ENCODE data around the gene CENPX.

The CENPX gene

DNA sequence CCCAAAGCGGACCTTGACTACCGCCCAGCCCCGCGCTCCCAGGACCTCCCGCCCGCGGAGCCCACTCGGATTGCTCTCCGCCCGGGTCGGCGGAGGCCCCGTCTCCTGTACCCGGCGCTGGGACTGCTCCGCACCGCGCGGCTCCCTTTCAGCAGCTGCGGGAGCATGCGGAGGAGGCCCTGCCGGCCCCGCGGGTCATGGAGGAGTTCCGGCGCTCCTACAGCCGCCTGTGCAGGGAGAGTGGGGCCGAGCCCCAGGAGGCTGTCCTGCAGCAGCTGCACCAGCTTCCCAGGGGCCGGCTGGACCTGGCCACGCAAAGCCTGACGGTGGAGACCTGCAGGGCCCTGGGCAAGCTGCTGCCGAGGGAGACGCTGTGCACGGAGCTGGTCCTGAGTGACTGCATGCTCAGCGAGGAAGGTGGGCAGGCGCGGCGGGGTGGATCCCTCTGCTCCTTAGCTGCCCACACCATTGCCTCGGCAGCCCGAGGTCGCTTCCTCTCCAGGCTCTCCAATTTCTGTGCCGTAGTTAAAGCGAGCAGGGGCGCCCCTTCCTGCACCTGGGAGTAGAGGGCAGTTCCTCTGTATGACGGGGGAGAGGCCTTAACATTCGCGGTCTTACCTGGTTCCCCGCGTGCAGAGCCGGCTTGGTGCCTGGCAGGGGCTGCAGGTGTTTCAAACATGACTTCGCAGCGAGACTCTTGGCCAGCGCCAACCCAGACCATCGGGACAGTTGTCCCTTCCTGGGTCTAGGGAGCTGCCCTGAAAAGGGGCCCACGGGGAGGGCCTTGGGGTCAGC lies 966 bp upstream of the CENPX start:
- no peak for DNase-seq (ENCODE audit: low read depth)

DNA sequence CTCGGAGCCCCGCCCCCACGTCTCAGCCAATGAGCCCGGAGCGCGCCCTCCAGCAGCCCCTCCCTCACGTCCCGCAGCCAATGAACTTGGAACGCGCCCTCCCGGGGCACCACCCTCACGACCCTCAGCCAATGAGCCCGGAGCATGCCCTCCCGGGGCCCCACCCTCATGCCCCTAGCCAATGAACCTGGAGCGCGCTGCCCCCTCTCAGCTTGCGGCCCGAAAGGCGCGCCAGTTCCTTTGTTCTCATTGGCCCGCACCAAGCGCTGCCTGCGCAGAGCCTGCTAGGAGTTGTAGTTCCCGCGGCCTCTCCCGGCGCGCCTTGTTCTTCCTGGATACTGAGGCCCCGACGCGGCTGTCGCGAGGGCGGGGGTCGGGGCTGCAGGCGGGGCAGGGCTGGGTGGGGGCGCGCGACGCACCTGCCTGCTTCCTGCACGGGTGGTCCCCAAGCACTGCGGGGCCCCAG lies 336 bp upstream of the CENPX start, which contains the start of gene LRRC45:
Gene LRRC45, plus strand, starts transcription at position 325 of the 466 bp plus-strand sequence. CDS start 339 bp downstream, outside the sequence.
- peak; percentile 99 for DNase-seq (ENCODE audit: low read depth)

GRCh38 chr17:82021900-82022309 lies 773 bp downstream of the CENPX start:
- no peak for DNase-seq (ENCODE audit: low read depth)

DNA sequence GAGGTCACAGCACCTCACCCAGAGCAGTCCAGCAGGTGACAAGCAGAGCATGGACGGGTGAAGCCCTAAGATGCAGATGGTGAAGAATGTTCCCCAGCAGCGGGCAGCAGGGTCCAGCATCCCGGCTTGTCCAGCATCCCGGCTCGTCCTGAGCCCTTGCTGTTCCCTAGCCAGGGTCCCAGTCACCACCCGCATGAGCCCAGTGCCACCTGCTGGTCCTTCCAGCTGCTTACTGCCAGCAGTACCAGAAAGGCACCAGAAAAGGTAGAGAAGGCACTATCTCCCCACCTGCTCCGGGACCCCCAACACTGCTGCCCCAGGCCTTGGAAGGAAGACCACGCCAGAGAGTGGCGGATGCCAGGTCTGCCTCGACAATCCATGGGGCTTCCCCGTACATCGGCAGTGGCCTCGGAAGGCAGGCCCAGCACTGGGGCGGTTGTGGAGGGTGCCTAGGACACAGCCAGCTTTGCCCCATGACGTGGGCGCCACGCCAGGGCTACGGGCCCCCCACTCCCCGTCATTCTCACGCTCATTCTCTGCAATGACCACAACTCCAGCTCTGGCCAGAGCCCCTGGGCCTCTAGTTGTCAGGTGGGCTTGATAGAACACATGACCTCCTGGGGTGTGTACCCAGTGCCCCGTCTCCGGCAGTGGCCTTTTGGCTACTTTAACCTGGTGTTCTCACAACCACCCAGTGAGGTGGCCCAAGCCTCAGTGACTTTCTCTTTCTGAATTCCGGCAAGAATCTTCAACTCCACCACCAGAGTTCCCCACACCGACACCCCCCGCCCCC lies 1.4 kb downstream of the CENPX start:
- peak; percentile 45 for DNase-seq (ENCODE audit: low read depth)

DNA sequence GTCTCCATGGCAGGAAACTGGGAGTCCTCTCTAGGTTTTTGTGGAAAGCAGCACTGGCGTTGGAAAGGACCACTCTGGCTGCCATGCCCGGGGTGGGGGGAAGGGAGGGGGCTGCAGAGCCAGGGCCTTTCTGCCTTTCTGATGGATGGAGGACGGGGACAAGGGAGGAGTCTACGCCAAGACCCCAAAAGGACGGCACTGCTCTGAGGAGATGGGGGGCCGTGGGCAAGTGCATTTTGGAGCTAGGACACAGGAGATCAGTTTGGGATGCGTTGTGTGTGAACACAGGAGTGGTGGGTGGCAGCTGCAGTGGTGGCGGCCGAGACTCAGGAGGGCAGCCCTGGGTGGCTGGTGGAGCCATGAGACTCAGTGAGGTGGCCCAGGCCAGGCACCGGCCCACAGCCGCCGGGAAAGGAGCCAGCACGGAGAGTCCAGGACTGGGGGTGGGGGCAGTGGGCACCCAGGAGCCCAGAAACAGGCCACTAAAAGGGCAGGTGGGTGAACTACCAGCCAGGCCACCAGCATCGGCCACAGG lies 2.0 kb downstream of the CENPX start:
- DNase-seq (ENCODE audit: low read depth), result no peak

DNA sequence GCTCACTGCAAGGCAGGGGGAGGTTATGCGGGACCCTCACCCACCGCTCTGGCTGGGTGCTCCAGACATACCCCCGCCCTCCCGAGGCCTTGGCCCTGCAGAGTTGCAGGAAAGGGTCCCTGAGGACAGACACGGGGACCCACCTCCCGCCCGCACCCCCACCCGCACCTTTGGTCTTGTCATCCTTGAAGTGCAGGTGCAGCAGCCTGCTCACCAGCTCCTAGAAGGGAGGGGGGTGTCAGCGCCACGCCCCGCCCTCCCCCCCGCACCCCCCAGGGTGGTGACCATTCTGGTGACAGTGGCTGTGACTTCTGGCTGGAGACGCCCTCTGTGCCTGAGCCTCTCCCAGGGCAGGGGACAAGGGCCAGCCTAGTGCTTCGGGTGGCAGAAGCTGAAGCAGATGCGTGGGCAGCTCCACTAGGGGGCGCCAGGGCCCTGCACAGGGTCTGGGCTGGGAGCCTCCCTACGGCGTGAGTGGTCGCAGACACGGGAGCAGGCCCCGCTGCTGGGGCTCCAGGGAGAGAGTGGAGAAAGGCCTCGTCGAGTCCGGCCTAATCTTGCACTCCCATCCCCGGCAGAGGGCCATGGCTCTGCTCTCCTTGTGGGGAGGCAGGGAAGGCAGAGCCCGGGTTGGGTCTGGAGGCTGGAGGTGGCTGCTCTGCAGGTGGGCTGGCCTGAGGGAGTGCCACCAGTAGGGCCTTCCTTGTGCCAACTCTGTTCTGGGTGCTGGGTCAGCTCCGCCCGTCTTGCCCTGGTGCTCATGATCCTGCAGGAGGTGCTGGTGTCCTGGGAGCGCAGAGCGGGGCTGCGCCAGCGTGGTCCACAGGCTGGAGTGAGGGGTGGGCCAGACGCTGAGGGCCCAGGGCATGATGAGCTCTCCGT lies 2.7 kb downstream of the CENPX start:
- peak; percentile 42 for DNase-seq (ENCODE audit: low read depth)

- no peak for DNase-seq (ENCODE audit: low read depth)
Measured at GRCh38 chr17:82018989-82019689, 3.5 kb downstream of the CENPX start.

GRCh38 chr17:82018152-82018988 lies 4.3 kb downstream of the CENPX start:
- DNase-seq (ENCODE audit: low read depth), result no peak

DNA sequence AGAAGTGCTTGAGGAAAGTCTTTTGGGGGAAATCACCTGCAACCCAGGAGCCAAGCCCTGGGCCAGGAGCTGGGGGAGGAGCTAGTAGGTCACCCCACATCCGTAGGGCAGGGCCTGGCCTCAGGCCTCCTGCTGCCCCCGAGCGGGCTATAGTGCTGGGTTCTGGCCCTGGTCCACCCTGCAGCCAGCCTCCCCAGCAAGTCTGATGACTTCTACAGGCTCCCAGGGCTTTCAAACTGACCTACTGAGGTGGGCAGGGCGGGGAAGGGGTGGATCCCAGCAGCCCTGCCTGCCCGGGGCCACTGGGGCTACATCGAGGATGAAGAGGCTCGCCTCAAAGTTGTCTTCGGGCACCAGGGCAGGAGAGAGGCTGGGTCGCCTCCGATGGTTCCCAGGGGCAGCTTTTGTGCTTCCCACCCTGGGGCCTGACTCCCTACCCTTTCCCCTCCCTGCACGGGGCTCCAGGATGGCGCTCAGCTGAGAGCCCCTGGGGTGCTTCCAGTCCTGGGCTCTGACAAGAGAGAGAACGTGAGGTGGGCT lies 5.0 kb downstream of the CENPX start:
- no peak for DNase-seq (ENCODE audit: low read depth)

DNA sequence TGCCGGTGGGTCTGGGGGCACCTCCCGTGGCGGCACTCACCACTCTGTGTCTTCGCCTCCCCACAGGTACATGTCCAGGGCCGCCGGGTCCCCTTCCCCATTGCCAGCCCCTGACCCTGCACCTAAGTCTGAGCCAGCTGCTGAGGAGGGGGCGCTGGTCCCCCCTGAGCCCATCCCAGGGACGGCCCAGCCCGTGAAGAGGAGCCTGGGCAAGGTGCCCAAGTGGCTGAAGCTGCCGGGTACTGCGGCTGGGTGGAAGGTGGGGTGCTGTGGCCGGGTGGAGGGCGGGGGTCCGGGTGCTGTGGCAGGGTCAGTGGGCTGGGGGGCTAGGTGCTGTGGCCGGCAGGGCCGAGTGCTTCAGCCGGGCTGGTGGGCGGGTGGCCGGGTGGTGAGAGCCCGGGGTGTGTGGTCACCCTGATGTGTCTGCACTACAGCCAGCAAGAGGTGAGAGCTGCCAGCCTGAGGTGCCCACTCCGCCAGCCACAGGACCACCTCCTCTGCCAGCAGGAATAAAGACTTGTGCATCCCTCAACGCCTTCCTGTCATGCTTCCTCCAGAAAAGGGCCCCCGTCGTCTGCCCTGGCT lies 5.7 kb downstream of the CENPX start:
- DNase-seq (ENCODE audit: low read depth), result no peak

DNA sequence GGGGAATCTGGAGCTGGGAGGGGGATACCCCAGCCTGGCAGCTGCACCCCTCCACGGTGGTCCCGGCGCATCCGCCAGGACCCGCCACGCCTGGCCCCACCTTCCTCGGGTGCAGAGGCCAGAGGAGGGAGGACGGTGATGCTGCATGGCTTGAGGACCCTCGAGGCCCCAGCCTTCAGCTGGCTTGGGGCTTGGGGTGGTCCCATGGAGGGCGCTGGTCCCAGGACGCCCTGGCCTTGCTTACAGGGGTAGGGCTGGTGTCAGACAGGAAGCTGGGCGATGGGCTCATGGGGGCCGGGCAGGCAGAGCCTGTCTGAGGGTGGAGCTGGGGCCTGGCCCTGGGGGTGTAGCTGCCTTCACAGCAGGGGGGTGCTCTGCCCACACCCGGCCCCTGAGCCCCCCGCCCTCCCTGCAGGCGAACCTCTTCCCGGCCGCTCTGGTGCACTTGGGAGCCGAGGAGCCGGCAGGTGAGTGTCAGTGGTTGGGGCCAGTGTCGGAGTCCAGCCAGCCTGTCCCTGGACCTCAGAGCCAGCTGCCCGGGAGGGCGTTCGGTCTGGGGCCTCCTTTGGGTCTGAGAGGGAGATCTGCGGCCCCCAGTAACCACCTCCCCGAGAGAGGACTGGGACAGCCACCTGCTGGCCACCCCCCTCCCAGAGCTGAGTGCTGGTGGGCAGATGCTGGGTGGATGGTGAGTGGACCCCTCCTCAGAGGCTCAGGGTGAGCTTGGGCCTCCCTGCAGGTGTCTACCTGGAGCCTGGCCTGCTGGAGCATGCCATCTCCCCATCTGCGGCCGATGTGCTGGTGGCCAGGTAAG lies 6.4 kb downstream of the CENPX start:
- no peak for DNase-seq (ENCODE audit: low read depth)

- DNase-seq (ENCODE audit: low read depth), result no peak
Measured at GRCh38 chr17:82015311-82015971, 7.2 kb downstream of the CENPX start.

GRCh38 chr17:82014971-82015310 lies 7.7 kb downstream of the CENPX start:
- no peak for DNase-seq (ENCODE audit: low read depth)

DNA sequence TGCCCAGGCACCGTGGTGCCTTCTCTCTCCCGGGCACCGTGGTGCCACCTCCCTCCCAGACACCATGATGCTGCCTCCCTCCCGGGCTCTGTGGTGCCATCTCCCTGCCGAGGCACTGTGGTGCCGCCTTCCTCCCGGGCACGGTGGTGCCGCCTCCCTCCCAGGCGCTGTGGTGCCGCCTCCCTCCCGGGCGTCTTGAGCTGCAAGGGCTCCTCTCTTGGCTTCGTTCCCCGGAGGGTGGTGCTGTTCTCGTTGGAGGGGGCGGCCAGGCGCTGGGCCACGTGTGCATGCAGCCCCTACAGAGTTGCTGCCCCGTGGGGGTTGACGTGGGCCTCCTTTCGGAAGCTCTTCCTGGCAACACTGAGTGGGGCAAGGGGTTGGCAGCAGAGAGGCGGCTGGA lies 8.2 kb downstream of the CENPX start:
- no peak for DNase-seq (ENCODE audit: low read depth)

GRCh38 chr17:82013772-82014321 lies 8.8 kb downstream of the CENPX start:
- DNase-seq (ENCODE audit: low read depth), result no peak

DNA sequence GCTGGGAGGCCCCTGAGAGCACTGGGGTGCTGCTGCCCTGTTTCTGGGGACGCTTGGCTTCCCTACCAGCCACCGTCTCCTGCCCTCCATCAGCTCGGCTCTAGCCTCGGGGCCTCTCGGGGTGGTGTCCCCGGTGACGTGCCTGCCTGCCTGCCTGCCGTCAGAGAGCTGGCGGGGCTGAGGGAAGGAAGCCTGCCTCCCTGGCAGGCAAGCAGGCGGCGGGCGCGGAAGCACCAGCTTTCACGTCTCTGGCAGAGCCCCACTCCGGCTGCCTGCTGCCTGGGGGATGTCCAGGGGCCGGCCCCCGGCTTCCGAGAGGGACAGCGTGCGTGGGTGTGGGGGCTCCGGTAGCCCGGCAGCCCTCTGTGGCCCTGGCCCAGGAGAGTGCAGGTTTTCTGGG lies 9.3 kb downstream of the CENPX start:
- no peak for DNase-seq (ENCODE audit: low read depth)

DNA sequence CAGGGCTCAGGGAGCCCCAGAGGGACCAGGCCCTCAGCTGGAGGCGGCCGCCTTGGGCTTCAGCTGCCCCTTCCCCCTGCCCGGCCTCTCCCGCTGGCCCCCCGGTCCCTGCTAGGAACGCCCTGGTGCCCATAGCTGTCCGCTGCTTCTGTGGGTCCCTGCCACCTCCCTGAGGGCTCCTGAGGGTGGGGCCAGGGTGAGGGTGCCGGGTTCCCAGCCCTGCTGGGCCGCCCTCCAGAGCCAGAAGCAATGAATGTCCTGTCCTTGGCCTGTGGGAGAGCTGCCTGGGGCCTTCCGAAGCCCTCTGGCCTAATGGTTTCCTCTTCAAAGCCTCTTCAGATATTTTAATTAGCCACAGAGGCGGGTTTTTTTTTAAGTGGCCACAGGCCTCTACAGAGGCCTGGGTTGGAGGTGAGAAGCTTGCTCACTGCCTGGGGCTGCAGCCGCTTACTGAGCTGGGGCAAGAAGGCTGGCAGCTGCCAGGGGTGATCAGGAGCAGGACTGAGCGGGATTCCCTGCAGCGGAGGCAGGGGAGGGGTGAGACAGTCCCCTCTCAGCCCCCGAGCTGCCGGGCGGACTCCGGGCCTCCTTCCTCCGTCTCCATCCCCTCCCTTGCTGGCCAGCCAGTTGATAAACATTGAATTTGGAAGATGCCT lies 9.9 kb downstream of the CENPX start:
- DNase-seq (ENCODE audit: low read depth), result no peak
